CD4-positive, alpha-beta T cell (primary cell): ENCODE data around the gene GPR32. TPM values are rescaled to one million over a fixed set of nuclear protein-coding genes. Genes with fewer than 3 reads are reported as not detected.

Experiments used
- ATAC-seq: fragments of 200-7000 bp; cut with Tn5 transposase; one replicate; pipeline ENCODE4 v1.10.0; 2022; ENCODE audit warnings: mild to moderate bottlenecking; ENCODE audit not compliant: poor library complexity
- CTCF ChIA-PET: fragments of 350-600 bp; sonication (Branson Sonifier 250); formaldehyde crosslinking; loops from one replicate; lab custom pipeline; 2021; ENCODE audit warnings: antibody characterized with exemption, inconsistent platforms; lab: Charles Lee
- POLR2A ChIA-PET: fragments of 350-600 bp; sonication (Branson Sonifier 250); formaldehyde crosslinking; loops from one replicate; lab custom pipeline; 2021; ENCODE audit warnings: antibody characterized with exemption, inconsistent platforms; lab: Charles Lee
- DNase-seq, 14 experiments: peaks; one replicate each; pipeline ENCODE4 v3.0.0-alpha.2; 2013 to 2020; ENCODE audit warnings: mixed read lengths in 2 of 14
- H3K27ac ChIP-seq, 2 donors: one replicate each; pipeline versions ENCODE4 v1.5.1 to v1.7.0; 2013; ENCODE audit warnings: low read length in 2 of 2, low read depth in 1 of 2, mild to moderate bottlenecking in 1 of 2
- H3K27me3 ChIP-seq, 2 experiments: 1 replicate in 1 of 2; 2 replicates in 1 of 2; pipeline versions ENCODE4 v1.6.1 to v1.7.0; 2013; ENCODE audit warnings: low read length in 2 of 2, control low read depth in 1 of 2, mild to moderate bottlenecking in 1 of 2, moderate library complexity in 1 of 2; ENCODE audit not compliant: insufficient read depth in 2 of 2, control insufficient read depth in 1 of 2
- H3K36me3 ChIP-seq: one replicate; pipeline ENCODE4 v1.6.1; 2013; ENCODE audit warnings: low read length, control low read depth; ENCODE audit not compliant: insufficient read depth
- H3K4me1 ChIP-seq: one replicate; pipeline ENCODE4 v1.6.1; 2013; ENCODE audit warnings: low read length, control low read depth; ENCODE audit not compliant: insufficient read depth
- H3K4me3 ChIP-seq: one replicate; pipeline ENCODE4 v1.5.1; 2013; ENCODE audit warnings: mild to moderate bottlenecking, low read length, moderate library complexity
- H3K9me3 ChIP-seq, 2 experiments: 1 replicate in 1 of 2; 2 replicates in 1 of 2; pipeline versions ENCODE4 v1.6.1 to v1.7.0; 2013; ENCODE audit warnings: low read length in 2 of 2, mild to moderate bottlenecking in 2 of 2, control low read depth in 1 of 2, moderate library complexity in 1 of 2; ENCODE audit not compliant: control insufficient read depth in 1 of 2, insufficient read depth in 1 of 2
- H3K27ac Mint-ChIP-seq: one replicate; pipeline ENCODE4 v1.8.0; 2020; ENCODE audit warnings: mixed read lengths
- H3K27me3 Mint-ChIP-seq: one replicate; pipeline ENCODE4 v1.8.0; 2021; ENCODE audit warnings: mixed read lengths
- H3K36me3 Mint-ChIP-seq: one replicate; pipeline ENCODE4 v1.8.0; 2021; ENCODE audit warnings: low read depth, mixed read lengths
- H3K4me1 Mint-ChIP-seq: one replicate; pipeline ENCODE4 v1.8.0; 2021; ENCODE audit warnings: low read depth, mixed read lengths
- H3K4me3 Mint-ChIP-seq: one replicate; pipeline ENCODE4 v1.8.0; 2020; ENCODE audit warnings: mild to moderate bottlenecking, mixed read lengths
- H3K9me3 Mint-ChIP-seq: one replicate; pipeline ENCODE4 v1.8.0; 2020; ENCODE audit warnings: mixed read lengths
- CTCF ChIP-seq: fragments of 200-600 bp; IDR thresholded peaks from one replicate; pipeline ENCODE4 v1.8.0; 2022; ENCODE audit warnings: antibody characterized with exemption, mild to moderate bottlenecking
- intact Hi-C, 2 experiments: fragments of 100-400 bp; cut with DNase I in 1 of 2; cut with micrococcal nuclease in 1 of 2; formaldehyde crosslinking; loops; one replicate each; pipeline versions ENCODE4 v1.15.1 to v1.9.0; 2023 to 2025; cut with DNase I, micrococcal nuclease
- total RNA-seq, 174 experiments: library from RNA in 2 of 174; stranded (reverse) in 2 of 174; gene quantifications; one replicate each; pipeline ENCODE4 v1.2.3 and lab custom pipeline; 2021 to 2026

The GPR32 gene
- total RNA-seq, 2 experiments from 2014 or later, result not detected

- Histone ChIP-seq H3K36me3 (no peaks in the 10 kb centered on the region), H3K27me3 (peaks cover 12 to 17% of the 10 kb centered on the region in 2 experiments), H3K9me3 (no peaks in the 10 kb centered on the region), H3K4me1 (peaks cover 8% of the 10 kb centered on the region), H3K4me3 (no peak overlapping the region), H3K27ac (no peak overlapping the region)
- peaks cover 33% of the 10 kb centered on the region for H3K27me3 Mint-ChIP-seq
- ChIA-PET CTCF (no interaction called here), POLR2A (interaction anchor here (1.1 to 1.2 kb wide), 2 partner anchors 20 to 427 kb away, joined by 3 to 6 read pairs; no protein-coding TSS in a partner anchor)
- DNase-seq (no peak), ATAC-seq (no peak)
- H3K4me3 Mint-ChIP-seq, result no peak overlapping the region
- no peak overlapping the region for H3K27ac Mint-ChIP-seq
- intact Hi-C loops, result loop anchor here (5.0 kb wide), 3 partner anchors 57 to 532 kb away; no protein-coding TSS in a partner anchor
- no peaks in the 10 kb centered on the region for H3K9me3 Mint-ChIP-seq
- peaks cover 6% of the 10 kb centered on the region for H3K4me1 Mint-ChIP-seq
- H3K36me3 Mint-ChIP-seq, result no peaks in the 10 kb centered on the region
- no peak for TF ChIP-seq CTCF
Observed at GRCh38 chr19:50784710-50785109, 14.4 kb downstream of the GPR32 start.

GRCh38 chr19:50785329-50785728 is 15.1 kb downstream of the GPR32 start:
- ATAC-seq, result no peak
- no peaks in the 10 kb centered on the region for H3K9me3 Mint-ChIP-seq
- H3K27ac ChIP-seq, result no peak overlapping the region
- no peak for TF ChIP-seq CTCF
- H3K27me3 Mint-ChIP-seq, result peaks cover 27% of the 10 kb centered on the region
- ChIA-PET CTCF (no interaction called here), POLR2A (no interaction called here)
- H3K4me1 Mint-ChIP-seq, result peaks cover 6% of the 10 kb centered on the region
- no peaks in the 10 kb centered on the region for H3K9me3 ChIP-seq
- peaks cover 8% of the 10 kb centered on the region for H3K4me1 ChIP-seq
- no peak overlapping the region for H3K4me3 Mint-ChIP-seq
- no peaks in the 10 kb centered on the region for H3K36me3 Mint-ChIP-seq
- H3K4me3 ChIP-seq, result no peak overlapping the region
- no peak for DNase-seq
- H3K27ac Mint-ChIP-seq, result no peak overlapping the region
- H3K27me3 ChIP-seq, result peaks cover 11 to 12% of the 10 kb centered on the region in 2 experiments
- intact Hi-C loops, result no loop called here
- no peaks in the 10 kb centered on the region for H3K36me3 ChIP-seq

GRCh38 chr19:50790396-50790795 is 20.1 kb downstream of the GPR32 start, which contains the start of gene ACP4:
Gene ACP4 (plus strand): TSS chr19:50790415. CDS start chr19:50790415, 0 bp downstream.
- Mint-ChIP-seq H3K4me1 (peaks cover 5% of the 10 kb centered on the region), H3K27ac (no peak within 1 kb of the TSS)
- CTCF ChIA-PET, result no interaction called here

More at GRCh38 chr19:50790396-50790795, 20.1 kb downstream of the GPR32 start, which contains the start of gene ACP4:
- POLR2A ChIA-PET, result no interaction called here
- Histone ChIP-seq H3K4me3 (no peak within 1 kb of the TSS), H3K36me3 (no peaks in the 10 kb centered on the region), H3K27me3 (no peaks in the 10 kb centered on the region), H3K4me1 (peaks cover 15% of the 10 kb centered on the region), H3K9me3 (no peaks in the 10 kb centered on the region), H3K27ac (no peak within 1 kb of the TSS)
- ATAC-seq (no peak), DNase-seq (no peak)
- intact Hi-C loops, result no loop called here
- Mint-ChIP-seq H3K4me3 (no peak within 1 kb of the TSS), H3K9me3 (no peaks in the 10 kb centered on the region), H3K27me3 (no peaks in the 10 kb centered on the region), H3K36me3 (no peaks in the 10 kb centered on the region)
- TF ChIP-seq CTCF, result no peak
